GF-D8 (cell line): ENCODE measurements around the gene B3GALT6.

Experiments used
- DNase-seq: peaks from one replicate; lab custom pipeline; 2025; lab: John Stamatoyannopoulos, UW

Gene B3GALT6

DNA sequence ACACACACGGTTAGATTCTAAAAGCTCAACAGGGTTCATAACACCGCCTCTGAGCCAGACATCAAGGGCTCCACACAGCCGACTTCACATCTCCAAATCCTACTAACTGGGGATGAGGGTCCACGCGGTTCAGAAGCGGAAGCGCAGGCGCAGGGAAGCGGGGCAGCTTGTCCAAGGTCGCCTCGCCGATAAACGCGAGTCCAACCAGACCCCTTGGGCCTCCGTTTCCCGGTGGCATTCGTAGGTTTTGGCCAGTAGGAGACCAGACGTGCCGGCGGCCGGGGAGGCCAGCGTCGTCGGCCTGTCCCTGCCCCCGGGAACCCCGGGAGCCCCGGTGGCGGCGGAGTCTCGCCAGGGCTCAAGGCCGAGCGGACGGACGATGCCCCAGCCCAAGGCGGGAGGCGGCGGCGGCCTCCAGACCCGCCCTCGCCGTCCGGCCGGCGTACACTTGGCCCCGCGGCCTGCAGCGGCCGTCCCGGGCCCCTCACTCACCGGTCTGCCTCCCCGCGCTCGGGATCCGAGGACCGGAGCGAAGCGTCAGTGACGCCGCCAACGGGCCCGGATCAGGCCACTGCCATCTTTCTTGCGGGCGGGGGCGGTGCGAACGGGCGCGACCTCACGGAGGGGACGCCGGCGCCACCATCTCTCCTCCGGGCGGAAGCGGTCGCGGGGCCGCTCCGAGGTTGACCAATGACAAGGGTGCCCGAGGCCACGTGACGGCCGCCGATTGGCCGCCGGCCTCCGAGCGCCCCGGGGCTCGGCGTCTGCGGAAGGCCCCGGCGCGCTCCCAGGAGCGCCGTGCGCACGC, 433 bp upstream of the B3GALT6 start, which contains the start of gene SDF4:
Gene SDF4, minus strand, starts transcription at position 602 of the 808 bp plus-strand sequence. CDS start 3,229 bp downstream, outside the sequence.
- peak; percentile 84 for DNase-seq

DNA sequence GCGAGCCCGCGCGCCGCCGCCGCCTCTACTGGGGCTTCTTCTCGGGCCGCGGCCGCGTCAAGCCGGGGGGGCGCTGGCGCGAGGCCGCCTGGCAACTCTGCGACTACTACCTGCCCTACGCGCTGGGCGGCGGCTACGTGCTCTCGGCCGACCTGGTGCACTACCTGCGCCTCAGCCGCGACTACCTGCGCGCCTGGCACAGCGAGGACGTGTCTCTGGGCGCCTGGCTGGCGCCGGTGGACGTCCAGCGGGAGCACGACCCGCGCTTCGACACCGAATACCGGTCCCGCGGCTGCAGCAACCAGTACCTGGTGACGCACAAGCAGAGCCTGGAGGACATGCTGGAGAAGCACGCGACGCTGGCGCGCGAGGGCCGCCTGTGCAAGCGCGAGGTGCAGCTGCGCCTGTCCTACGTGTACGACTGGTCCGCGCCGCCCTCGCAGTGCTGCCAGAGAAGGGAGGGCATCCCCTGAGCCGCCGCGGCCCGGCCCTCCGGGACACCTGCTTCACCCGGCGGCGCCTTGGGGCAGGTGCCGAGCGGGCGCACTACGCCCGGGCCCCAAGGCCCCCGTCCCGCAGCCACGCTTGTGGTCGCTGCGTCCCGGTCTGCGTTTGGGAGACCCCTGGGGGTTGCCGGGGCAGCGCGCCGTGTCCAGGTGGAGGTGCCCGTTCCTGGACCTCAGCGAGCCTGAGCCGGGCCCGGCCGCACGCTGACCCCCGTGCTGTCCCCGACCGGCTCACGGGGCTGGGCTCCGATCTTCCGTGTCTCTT, 944 bp downstream of the B3GALT6 start:
- no peak for DNase-seq

DNA sequence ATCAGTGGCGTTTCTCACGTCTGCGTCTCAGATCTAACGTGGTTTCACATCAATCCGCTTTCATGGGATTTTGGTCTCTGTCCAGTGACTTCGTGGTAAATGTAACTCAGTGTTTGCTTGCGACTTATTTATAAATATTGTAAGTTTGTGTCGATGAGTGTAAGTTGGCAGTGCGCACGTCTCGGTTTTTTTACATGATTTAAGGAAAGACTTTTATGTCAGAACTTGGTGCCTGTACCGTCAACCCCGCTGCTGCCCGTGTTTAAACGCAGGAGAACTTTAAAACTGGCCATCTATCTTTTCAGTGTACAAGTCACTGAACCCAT, 1.5 kb downstream of the B3GALT6 start:
- no peak for DNase-seq

GRCh38 chr1:1234180-1234808, 2.3 kb downstream of the B3GALT6 start:
- DNase-seq: no peak

DNA sequence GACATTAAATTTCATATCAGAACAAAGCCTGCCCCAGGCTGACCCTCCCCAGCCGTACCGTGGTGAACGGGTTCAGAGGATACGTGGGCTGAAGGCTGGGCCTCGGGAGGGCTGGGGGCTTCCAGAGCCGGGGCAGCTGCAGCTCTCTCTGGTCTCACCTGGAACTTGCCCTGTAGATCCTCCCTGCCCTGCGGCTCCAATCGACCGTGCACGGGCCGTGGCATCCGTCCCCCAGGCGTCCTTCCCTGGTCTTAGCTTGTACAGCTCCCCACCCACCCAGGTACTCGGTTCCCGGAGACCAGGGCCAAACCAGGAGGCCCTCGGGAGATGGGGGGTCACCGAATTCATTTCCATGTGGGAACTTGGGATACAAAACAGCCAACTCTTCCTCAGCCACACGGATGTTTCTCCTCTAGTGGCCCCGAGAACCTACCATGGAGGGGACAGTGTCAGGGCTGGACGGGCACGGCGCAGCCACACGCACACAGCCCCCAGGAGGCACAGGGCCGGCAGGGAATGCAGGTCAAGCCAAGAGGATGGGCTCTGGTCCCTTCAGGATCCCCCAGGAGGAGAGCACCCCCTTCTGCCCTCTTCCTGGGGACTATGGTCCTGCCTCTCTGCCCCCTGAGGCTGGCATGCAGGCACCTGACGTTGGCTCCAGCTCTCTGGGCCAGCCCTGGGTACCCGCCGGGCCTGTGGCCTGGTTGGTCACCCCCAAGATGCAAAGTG, 3.1 kb downstream of the B3GALT6 start:
- no peak for DNase-seq

GRCh38 chr1:1236176-1236763, 4.2 kb downstream of the B3GALT6 start:
- DNase-seq: no peak

DNA sequence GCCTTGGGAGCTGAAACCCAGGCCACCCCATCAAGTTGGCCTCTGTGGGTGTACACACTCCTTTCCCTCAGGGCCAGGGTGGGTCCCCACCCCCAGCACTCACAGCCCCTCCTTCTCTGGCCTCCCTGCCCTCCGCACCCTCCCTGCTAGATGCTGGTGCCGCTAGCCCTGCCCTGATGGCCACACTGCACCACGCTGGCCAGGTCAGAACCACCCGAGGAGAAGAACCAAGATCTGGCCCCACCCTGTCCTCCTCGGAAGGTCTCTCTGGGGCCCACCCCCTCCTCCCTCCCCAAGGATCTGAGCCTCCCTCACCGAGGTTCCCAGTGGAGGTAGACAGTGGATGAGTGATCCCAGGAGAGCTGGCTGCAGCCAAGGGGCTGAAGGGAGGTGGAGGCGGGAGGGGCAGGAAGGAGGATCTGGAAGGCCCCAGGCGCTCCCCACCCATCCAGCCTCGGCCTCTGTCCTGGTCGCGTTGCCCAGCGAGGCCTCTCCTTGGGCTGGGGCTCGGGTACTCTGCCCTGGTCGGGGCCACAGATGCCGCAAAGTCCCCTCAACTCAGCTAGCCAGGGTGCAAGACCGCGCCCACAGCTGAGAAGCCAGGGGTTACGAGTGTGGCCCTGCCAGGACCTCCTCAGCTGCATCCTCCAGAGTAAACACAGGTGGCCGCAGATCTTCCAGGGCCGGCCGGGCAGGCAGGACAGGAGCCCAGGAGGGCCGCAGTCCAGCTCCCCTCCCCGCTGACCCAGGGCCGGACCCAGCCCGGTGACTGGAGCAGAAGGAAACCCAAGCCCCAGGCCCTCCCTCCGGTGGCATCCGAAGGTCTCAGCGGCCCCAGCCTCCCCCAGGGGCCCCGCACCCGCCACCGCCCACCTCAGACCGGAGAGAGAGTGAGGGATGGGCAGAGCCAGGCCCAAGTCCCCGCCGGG, 5.2 kb downstream of the B3GALT6 start:
- no peak for DNase-seq

GRCh38 chr1:1237874-1238701, 6.1 kb downstream of the B3GALT6 start:
- DNase-seq: no peak

DNA sequence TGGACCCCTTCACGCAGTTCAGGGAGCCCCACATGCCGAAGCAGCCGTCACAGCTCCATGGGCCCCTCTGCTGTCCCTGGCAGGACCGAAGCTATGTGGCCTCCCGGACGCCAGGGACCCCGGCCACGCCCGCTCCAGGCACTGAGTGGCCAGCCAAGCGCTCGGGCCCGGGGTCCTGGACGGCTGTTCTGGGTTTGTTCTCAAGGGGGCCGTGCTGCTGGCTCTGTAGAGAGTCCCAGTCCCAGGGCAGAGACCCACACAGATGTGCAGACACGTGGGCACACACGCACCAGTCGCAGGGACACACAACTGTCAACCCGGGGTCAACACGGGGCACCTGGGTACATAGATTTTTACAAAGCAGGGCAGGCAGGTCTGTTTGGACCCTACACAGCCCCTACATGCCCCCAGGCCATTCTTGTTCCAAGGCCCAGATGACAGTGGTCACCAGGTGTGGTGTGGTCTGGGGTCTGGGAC, 6.7 kb downstream of the B3GALT6 start:
- no peak for DNase-seq

DNA sequence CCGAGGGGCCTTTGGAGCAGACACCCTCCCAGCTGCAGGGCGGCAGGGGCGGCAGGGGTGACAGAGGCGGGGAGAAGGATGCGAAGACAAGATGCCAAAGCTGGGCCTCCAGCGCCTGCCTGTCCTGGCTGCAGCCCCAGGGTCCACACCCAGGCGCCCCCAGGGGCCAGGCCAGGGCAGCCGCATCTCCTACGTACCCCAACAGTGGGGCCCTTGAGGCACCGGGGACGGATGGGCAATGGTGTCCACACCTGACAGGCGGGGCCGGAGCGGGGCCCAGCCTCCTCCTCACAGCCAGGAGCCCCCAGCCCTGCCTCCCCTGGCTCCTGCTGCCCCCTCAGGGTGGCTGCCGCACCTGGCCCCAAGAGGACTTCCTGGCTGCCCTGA, 7.2 kb downstream of the B3GALT6 start:
- DNase-seq: no peak

DNA sequence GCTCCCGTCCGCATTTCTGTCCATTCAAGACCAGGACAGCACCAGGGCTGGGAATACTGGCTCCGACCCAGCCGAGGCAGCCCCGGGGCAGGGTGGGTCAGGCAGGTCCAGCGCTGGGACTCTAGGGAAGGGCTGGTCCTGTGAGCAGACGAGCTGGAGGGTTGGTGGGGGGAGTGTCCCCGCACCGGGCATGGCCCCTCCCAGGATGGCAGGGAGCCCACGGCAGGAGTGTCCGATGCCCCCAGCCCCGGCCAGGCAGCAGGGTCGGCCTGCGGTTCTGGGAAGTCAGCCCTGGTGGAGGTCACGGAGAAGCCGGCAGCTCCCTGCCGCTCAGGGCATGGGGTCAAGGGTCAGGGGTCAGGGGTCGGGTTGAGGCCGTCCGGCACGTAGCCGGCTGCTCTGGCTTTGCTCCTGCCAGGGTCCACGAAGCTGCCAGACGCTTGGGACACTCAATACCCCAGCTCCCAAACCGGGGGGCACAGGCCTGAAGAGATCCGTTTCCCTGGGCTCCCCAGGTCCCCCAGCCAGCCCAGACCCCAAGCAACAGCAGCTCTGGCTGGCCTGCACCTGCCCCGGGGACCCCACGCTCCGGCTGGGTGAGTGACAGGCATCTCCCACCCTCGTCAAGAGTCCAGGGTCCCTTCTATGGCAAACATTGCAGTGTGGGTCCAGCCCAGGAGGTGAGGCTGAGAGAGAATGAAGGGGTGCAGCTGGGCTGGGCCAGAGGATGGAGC, 7.7 kb downstream of the B3GALT6 start:
- no peak for DNase-seq

GRCh38 chr1:1240348-1240732, 8.3 kb downstream of the B3GALT6 start:
- no peak for DNase-seq

DNA sequence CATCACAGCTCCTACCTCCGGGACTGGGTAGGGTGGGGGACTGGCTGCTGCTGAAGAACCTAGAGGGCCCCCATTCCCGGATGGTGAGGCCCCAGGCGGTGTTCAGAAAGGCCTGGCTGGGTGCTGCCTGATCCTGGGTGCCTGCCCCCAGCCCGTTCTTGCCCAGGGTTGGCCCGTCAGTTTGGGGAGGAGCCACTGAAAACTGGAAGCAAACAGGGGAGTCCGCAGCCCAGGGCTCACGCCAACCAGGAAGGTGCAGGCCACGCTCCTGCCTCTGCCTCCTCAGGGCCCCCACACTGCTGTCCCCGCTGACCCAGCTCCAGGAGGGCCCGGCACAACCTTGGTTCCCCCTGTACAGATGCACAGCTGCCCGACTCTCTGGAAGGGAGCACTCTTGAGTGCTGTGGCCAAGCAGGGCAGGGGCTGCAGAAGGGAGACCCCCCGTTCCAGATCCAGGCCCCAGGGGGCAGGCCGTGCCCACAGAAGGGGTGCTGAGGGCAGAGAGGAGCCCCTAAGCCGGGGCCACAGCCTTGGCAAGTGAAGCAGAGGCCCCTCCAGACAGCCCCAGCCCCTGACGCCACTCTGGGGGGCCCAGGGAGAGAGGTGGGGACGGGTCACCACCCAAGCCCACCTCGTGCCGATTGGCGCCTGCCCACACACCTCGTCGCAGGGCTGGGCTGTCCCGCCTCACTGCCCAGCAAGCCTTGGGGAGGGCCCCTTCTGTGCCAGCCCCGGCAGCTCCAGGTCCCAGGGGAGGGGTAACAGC, 9.0 kb downstream of the B3GALT6 start:
- no peak for DNase-seq

- DNase-seq: no peak
Measured at GRCh38 chr1:1241588-1242219, 9.7 kb downstream of the B3GALT6 start.

DNA sequence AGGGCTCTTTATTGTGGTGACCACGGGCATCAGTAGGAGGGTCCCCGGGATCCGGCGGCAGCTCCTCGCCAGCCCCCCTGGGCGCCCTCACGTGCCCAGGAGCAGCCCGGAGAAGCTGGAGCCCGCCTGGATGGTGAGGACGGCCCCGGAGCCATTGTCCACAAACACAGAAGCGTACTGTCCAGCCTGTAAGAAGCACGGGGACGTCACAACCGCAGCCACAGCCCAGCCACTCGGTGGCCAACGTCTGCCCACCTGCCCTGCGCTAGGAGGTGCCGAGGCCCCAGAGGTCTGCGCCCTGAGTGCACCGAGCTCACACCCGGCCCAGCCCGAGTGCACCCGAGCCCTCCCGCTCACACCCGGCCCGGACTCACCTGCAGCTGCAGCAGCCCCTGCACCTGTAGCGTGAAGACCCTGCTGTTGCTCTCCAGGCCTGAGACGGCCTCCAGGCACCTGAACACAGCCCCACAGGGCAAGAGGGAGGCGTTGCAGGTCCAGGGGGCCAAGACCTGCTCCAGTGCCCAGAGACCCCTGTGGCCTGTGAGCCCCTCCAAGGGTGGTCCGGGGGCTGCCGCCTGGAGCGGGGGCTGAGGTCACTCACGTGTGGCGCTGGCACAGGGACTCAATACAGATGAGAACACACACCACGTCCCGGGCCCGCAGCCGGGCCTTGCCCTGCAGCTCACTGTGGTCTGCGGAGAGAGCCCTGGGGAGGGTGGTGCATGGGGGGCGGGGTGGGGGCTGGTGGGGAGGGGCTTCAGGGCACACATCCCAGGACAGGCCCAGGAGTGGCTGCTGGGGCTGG, 10.6 kb downstream of the B3GALT6 start:
- no peak for DNase-seq

GRCh38 chr1:1243266-1243660, 11.2 kb downstream of the B3GALT6 start:
- DNase-seq: no peak

GRCh38 chr1:1243807-1244191, 11.8 kb downstream of the B3GALT6 start:
- DNase-seq: no peak
